HS-27A (cell line): ENCODE results near the gene ANKRD29.
"Not testable (repeated sequence)": the region's sequence is repeated elsewhere in the genome, so short reads cannot be mapped to it uniquely, and the experiment has no call there.

Experiments
- DNase-seq: peaks from one replicate; pipeline ENCODE4 v3.0.0-alpha.2; 2012; ENCODE audit warnings: low read depth, missing footprints

The ANKRD29 gene

DNA sequence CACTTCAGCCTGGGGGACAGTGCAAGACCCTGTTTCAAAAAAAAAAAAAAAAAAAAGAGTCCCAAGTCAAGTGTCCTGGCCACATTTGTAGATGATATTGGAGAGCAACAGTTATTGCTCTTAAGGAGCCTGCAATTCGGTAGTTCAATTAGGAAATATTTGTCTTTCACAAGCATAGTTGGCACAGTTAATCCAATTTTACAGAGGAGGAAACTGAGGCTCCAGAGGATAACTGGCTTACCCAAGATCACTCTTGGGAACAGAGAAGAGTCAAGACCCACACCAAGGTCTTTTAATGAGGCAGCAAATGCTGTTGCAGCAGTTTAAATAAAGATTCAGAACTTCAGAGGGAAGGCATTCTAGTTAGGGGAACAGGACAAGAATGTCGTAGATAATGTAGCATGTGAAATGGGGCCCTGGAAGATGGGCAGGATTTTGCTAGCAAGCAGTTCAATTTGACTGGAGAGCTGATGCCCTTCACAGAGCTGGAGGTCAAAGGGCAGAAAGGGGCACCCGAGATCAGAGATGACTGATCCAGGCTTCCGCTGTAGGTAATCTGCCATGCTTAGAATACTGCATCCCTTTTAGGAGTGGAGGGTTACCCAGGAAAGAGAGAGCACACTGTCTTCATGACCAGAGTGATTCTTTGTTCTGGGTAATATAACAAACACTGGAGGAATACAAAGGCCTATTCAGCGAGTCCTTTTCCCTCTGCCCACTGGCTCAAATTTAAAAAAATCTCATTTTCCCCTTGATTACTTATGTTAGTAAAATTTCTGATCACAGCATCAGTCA is 79.4 kb downstream of the ANKRD29 start:
- no peak for DNase-seq

DNA sequence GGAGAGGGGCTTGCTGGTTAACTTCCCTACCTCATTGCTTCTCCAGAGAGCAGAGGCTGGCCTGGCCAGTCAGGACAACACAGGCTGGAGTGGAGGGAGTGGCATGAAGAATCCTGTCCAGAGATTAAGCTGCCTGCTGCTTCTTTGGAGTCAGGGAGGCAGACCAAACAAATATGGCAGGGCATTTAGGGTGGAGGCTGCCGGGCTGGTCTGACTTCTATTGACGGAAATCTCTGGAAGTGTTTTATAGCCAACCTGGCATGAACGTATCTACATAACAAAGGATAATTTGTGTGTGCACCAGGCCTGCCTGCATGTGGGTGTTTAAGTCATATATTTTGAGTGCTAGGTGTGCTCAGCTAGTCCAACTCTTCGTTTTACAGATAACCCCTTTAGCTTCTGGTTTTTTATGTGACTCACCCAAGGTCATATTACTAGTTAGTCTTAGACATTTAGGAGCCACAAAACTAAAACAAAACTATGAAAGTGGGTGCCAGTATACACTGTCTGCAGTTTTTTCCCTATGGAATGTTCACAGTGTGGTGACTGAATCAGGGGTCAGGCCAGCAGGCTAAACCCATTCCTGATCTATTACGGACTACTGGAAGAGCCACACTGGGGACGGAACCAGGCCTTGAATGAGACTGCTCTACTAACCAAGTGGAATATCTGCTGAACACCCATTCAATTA is 81.9 kb downstream of the ANKRD29 start:
- DNase-seq: peak; percentile 62

DNA sequence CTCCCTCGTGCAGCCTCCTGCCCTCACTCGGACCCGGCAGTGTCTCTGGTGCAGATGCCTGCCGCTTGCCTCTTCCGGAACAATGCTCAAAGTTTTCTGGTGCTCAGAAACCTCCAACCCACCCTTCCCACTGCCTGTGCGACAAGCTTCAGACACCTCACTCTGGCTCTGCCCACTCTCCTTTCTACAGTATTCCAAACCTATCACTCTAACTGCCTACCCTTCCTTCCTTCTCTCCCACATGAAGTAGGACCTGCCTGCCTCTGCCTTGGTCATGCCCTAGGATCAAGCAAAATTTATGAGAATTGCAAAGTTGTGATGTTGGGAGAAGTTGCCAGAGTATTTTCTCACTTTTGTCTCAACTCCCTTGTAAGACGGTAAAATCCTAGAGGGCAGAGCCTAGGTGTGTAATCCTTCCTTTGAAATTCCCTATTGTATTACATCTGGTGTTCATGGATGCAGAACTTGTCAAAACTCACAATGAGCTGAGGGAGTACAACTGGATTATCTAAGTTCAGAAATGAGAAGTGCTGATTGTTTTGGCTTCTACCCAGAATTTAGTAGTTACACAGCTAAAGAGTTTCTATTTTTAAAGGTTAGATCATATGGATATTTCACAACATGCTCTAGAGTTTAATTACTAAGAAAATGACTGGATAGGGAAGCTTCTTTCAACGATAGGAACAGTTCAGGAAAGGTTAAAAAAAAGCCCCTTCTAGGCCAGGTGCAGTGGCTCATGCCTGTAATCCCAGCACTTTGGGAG is 83.6 kb downstream of the ANKRD29 start:
- DNase-seq: no peak

DNA sequence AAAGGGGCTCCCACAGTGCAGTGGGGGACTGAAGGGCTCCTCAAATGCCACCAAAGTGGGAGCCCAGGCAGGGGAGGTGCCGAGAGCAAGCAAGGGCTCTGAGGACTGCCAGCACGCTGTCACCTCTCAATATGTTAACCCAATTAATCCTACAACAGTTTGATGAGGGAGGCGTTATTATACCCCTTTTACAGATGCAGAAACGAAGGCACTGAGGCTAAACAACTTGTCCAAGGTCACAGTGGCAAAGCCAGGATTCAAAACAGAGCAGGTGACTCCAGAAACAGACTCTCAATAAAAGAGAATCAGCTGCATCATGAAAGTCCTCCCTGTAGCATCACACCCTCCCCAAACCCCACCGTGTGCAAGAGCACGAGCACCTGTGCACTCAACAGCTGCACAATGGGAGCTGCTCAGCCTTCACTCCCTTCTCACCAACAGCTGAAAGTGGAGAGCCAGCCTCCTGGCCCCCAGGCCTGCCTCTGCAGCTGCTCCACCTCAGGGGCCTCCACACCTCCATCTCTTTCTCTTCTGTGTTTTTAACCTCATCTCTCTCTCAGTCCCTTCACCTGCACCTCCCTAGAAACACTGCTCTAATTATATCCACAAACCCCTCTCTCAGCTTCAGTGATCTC is 84.5 kb downstream of the ANKRD29 start:
- DNase-seq: no peak

DNA sequence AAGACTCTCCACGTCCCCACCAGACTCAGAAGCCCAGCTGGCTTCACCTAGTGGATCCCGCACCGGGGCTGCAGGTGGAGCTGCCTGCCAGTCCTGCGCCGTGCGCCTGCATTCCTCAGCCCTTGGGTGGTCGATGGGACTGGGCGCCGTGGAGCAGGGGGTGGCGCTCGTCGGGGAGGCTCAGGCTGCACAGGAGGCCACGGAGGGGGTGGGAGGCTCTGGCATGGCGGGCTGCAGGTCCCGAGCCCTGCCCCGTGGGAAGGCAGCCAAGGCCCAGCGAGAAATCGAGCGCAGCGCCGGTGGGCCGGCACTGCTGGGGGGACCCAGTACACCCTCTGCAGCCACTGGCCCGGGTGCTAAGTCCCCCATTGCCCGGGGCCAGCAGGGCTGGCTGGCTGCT is 85.2 kb downstream of the ANKRD29 start:
- not testable (repeated sequence) for DNase-seq

DNA sequence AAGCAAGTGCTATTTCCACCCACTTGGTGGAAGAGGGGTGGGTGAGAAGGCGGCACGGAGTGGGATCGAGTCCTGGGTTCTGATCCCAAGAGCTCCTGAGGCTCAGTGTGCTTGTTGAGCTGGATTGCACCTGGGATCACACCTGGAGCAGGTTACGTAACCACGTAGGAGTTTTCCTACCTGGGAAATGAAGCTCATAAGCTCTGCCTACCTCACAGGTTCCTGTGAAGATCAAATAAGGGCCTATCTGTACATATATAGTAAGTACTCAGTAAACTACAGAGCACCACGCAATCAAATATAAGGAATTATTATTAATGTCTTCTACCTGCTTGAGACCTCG is 87.4 kb downstream of the ANKRD29 start:
- no peak for DNase-seq

DNA sequence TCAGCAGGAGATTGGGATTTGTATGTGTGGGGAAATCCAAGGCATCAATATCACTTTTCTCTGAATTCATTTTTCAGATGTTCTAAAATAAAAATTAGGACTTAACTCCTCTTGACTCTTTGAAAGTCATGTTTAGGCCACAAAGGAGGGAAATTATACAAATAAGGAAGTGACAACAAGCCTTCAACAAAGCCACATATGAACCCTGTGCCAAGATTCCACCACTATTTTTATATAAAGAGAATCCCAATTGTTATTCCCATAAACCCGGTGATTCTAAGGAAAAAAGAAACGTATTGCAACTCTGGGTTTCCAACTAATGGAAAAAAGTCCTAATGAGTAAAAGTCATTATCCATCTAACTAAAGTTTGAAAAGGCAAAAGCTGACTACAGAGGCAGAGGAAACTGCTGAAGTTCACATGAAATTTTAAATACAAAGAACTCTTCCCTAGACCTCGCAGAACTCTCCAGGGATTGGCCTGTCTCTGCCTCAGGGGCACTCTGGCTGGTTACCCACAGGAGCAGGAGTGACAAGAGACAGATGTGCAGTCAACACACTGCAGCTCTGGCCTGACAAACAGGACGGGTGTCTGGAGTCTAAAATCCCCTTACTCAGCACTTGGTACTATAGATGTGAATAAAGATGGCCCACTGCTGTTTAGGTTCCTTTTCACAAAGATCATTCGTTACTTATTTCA is 88.0 kb downstream of the ANKRD29 start:
- no peak for DNase-seq

DNA sequence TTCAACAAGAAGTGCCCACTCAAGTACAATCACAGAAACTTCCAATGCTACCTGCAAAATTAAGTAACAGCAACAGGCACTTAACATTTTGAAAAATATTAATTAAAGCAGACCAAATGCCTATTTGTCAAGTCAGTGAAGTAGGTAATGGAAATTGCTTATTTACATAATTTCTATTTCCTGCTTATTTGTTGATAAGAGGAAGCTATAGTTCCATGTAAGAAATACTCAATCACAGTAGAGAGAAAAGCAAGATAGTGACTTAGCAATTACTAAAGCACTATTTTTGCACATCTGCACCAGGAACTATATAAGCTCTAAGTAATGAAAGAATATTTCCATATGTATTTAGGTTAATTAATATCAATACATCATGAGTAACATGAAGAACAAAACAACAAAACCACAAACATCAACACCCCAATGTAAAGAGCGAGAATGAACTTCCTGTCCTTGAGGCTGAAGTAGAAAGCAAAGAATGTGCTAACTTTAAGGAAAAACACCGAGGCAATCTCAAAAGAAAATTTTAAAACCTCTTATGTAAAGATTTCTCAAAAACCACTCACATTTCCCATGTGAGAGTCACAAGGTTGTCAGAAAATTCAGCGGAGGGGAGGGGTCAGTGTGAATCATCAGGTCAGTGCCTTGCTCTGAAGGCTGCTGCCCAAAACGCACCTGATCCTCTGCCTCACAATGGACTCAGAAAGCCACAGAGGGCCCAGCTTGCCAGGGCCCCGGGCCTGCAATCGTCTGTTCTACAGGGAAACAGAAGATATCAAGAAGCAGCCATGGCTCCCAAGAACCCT is 88.9 kb downstream of the ANKRD29 start:
- peak; percentile 48 for DNase-seq

DNA sequence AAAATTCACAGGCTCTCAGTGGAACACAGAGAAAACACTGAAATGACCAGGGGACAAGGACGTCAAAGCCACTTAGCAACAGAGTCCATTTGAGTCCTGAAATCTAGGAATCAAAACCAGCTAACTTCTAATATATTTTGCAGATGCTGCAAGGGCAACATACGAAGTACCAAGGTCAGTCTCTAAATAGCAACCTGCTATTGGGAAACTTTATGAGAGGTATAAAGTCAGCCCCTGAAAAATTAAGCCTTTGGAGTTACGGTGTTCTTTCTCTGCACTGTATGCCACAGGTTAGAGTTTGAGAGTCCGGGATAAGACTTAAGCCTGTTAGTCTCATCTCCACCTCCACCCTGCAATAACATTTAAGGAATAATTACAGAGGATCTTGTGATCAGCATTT is 89.7 kb downstream of the ANKRD29 start:
- no peak for DNase-seq

DNA sequence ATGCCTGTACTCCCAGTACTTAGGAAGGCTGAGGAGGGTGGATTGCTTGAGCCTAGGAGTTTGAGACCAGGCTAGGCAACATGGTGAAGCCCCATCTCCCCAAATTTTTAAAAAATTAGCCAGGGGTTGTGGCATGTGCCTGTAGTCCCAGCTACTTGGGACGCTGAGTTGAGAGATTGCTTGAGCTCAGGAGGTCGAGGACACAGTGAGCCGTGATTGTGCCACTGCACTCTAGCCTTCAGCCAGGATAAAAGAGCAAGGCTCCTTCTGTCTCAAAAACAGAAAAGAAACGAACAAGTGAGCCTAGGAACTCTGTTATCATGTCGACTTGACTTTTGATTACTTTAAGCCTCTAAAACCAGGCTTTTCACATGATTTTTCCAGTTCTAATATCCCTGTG is 90.1 kb downstream of the ANKRD29 start:
- no peak for DNase-seq

DNA sequence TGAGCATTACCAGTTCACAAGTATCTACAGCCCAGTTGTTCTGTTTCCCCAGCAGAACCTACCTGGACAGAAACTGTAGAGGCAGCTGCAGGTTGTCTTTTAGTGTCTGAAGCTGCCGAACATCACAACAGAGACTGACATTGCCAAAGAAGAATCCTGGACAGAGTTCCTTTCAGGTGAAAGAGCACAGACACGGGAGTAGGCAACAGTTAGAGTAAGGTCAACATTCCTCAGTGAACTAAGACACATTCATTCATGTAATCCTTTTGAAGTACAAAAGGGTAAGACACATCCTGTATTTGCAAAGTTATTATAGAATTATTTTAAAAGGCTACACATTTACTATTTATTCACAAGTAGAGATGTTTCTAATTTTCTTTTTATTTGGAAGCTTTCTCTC is 90.7 kb downstream of the ANKRD29 start:
- DNase-seq: no peak

DNA sequence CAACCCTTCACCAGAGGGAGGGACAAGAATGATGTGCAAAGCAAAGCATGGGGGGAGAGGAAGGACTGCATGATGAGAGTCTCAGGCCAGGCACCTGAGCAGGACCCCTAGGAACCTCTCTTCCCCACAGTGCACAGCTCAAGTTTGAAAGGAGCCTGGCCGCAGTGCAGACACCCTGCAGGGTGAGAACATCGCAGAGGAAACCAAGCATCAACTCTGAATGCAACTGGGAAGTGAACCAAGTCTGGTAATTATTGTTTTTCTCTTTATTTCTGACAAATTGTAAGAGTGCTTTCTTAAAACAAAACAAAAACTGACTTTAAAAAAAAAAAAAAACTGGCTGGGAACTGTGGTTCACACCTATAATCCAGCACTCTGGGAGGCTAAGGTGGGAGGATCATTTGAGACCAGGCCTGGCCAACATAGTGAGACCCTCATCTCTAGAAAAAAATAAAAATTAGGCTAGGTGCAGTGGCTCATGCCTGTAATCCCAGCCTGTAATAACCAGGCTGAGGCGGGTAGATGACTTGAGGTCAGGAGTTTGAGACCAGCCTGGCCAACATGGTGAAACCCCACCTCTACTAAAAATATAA is 91.7 kb downstream of the ANKRD29 start:
- no peak for DNase-seq

DNA sequence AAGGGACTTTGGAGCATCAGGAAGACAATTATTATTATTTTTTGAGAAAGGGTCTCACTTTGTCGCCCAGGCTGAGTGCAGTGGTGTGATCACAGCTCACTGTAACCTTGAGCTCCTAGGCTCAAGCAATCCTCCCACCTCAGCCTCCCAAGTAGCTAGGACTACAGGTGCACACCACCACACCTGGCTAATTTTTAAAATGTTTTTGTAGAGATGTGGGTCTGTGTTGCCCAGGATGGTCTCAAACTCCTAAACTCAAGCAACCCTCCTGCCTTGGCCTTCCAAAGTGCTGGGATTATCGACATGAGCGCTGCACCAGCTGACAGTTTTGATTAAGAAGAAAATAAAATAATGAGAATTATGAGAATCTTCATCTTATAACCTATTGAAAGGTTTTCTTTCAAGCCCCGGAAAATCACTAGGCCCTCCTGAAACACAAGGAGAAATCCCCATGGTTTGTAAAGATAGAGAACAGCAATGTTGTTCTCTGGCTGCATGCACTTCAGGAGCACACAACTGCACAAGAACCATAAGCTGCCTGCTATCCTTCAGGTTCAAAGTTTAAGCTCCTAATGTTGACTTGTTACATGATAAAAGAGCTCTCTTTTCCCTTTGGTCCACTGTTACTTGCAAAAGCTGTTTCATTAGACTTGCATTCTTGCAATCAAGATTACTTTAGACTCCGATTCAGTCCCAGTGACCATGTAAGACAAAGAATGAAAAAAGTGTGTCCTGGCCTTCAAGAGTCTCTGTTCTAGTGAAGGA is 93.2 kb downstream of the ANKRD29 start:
- DNase-seq: no peak

DNA sequence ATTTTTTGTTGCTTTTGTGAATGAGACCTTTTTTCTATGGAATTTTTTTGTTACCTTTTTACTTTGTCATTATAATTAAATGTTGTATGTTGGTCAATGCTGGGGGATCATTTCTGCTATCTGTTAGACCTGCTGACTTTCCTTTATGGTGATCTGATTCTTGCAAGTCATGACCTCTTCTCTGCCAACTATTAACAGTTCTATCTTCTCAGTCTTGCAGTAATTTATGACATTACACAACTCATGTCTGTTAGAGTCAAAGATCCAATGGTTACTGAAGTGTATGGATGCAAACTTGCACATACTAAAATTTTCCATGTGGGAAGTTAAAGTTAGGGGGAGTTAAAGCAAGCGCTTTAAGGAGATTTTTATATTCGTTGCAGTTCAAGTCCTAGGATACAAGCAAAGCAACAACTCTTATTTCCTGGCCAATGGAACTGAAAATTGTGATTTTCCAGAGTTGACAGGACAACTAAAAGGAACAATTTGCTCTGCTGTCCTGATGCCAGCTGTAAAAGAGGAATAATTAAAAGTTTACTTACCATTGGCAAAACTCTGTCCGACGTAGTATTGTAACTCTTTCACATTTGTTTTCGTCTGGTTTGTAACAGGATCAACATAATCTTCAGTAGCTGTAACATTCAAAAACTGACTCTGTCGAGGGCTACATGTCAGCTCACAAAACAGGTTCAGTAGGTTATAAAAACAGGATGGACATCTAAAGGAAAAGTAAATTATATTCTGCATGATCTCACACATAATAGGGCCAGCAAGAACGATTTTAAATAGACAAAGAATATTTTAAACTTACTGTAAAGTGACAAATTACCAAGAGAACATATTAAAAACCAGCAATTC is 94.2 kb downstream of the ANKRD29 start:
- DNase-seq: no peak

DNA sequence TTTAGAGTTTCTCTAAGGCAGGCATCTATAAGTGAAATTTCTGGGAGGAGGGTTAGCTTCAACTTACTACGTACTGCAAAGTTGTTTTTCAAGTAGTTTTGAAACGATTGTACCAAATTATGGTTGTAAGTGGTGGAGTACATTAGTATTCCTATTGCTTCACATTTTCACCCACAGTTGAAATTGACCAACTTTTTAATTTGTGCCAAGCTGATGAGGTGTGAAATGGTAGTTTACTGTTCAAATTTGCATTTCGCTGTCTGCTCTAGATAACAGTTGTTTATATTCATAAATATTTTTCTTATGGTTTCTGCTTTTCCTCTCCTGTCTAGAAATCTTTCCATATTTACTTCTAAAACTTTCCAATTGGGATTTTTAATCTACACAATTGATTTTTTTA is 95.0 kb downstream of the ANKRD29 start:
- no peak for DNase-seq

DNA sequence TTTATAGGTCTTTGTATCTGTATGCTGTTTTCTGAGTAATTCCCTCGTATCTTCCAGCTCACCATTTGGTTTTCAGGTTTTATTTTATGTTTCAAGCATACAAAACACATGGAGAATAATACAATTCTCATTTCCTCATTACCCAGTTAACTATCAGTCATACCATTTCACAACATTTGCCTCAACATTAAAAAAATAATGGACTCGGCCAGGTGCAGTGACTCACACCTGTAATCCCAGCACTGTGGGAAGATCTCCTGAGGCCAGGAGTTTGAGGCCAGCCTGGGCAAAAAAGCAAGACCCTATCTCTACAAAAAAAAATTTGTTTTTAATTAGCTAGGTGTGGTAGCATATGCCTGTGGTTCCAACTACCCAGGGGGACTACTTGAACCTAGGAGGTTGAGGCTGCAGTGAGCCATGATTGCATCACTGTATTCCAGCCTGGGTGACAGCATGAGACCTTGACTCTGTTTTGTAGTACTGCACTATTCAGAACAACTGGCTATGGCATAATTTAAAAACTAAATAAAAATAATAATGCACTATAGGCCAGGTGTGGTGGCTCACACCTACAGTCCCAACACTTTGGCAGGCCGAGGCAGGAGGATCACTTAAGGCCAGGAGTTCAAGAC is 96.7 kb downstream of the ANKRD29 start:
- DNase-seq: no peak

DNA sequence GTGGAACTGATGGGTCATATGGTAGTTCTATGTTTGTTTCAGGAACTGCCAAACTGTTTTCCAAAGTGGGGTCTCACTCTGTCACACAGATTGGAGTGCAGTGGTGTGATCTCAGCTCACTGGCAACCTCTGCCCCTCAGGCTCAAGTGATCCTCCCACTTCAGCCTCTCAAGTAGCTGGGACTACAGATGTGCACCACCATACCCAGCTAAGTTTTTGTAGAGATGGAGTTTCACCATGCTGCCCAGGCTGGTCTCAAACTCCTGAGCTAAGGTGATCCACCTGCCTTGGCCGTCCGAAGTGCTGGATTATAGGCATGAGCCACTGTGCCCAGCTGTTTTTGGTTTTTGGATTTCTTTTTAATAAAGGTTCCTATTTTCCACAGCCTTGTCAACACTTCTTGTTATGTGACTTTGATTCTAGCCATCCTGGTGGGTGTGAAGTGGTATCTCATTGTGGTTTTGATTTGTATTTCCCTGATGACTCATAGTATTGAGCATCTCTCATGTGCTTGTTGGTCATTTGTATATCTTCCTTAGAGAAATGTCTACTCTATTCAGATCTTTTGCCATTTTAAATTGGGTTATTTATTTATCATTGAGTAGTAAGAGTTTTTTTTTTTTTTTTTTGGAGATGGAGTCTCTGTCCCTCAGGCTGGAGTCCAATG is 99.2 kb downstream of the ANKRD29 start:
- no peak for DNase-seq

DNA sequence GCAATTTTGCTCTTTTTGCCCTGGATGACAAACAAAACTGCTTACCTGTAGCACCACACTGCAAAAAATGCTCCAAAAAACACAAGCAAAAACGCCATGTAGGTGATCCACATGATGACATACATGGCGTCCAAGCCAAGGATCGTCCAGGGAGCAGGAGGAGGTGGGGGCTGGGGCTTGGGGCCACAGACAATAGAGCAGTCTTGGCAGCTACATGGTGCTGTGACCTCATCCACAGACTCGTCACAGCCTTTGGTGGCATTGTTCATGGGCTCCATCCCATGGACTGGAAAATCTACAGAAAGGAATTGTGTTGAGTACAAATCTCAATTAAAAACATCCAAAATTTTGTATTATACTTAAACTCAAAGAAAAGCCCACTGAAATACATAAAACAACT is 102.5 kb downstream of the ANKRD29 start:
- DNase-seq: no peak
